Fibroblast of the conjunctiva (primary cell): ENCODE measurements around the gene NFX1.
A peak's percentile ranks its signal among the peaks of the same experiment; 100 is the strongest.

ENCODE experiments used
- DNase-seq: peaks from one replicate; pipeline ENCODE4 v3.0.0-alpha.2; 2010; ENCODE audit warnings: low read depth

NFX1 gene

DNA sequence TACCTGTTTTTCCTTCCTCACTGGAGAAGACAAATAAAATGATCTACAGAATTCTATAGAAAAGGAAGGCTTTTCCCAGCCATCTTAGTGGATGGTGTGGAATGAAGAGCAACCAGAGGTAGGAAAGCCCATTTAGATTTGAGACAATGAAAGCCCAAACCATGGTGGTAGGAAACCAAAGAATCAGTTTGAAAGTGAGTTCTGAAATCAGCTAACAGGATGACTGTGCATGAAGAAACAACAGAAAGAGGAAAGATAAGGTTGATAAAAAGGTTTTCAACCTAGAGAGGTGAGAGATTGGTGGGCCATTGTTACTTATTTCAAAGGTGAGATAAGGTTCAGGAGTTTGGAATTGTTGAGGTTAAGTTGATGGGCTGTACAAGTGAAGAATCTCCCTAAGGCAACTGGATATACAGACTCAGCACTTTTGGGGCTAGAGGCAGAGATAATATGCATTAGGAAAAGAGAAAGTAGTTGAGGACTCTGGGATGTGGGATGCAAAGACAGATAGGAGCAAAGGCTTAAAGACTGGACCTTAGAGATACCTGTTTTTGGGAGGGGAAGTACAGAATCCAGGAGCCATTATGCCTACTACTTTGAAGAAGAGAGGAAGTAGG is 23.1 kb upstream of the NFX1 start:
- DNase-seq = no peak

GRCh38 chr9:33270146-33270545 is 20.2 kb upstream of the NFX1 start:
- DNase-seq = no peak

DNA sequence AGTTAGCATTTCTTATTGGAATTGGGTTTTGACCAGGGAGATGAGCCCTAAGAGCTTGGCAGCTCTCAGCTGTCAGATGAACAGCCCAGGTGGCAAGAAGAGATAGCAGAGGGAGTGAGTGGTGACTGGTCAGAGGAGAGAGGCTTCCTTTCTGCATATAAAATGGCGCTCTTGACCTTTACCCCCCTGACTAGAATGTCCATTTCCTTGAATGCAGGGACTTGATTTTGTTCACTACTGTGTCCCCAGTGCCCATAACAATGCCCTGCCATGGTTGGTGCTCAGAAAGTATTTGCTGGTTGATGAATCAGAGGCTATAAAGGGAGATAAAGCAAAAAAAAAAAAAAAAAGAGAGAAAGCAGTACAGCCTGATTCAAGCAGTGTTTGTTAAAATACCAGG is 18.3 kb upstream of the NFX1 start:
- DNase-seq = no peak

DNA sequence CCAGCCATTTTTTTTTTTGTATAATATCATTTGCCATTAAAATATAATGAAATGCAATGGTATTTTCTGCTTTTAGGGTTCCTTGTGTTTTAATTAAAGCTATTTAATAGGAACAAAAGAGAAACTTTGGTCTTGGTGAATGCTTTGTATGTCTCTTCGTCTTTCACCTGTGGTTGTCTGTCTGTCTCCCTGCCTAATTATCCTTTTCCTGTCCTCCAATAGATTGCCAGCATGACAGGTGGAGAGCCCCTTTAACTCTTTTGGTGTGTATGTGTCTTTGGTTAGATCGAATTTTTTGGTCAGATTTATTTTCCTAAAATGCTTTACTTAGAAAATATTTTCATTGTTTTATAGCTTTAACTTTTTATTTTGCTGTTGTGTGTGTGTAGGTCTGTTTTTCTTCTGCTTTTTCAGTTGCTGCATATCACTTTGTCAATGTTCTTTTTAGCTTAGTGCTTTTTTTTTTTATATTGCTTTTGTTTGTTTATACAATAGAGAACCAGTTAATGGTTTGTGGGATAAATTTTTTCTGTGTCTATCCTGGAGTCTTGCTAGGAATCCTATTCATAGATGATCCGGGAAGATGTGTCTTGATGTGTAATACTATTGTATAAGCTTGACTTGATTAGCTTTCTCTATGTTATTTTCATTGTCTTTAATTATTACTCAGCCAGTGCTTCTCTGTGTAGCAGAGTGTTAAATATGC is 16.9 kb upstream of the NFX1 start:
- no peak for DNase-seq

DNA sequence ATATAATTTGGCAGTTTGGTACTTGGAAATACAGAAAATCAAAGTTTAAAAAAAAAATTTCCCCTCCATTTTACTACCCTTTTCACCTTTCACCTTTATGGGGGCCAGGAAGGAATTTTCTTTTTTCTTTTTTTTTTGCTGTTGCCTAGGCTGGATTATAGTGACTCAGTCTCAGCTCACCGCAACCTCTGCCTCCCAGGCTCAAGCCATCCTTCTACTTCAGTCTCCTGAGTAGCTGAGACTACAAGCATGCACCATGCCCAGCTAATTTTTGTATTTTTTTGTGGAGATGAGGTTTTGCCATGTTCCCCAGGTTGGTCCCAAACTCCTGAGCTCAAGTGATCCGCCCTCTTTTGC is 16.4 kb upstream of the NFX1 start:
- DNase-seq = no peak

DNA sequence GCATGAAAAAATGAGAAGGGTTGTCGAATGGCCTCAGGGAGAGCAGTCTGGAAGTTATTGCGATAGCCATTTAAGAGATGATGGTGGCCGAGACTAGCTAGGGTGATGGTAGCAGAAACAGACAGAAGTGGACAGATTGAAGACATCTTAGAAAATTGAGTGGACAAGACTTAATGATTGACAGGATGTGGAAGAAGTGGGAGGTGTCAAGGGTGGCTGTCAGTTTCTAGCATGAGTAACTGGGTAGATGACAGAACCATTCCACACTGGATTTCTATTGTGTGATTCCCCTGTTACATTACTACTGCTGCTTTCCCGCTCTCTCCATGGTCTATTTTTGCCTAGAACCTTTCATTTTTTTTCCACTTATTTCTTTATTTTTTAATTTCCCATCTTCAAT is 12.8 kb upstream of the NFX1 start:
- DNase-seq = no peak

DNA sequence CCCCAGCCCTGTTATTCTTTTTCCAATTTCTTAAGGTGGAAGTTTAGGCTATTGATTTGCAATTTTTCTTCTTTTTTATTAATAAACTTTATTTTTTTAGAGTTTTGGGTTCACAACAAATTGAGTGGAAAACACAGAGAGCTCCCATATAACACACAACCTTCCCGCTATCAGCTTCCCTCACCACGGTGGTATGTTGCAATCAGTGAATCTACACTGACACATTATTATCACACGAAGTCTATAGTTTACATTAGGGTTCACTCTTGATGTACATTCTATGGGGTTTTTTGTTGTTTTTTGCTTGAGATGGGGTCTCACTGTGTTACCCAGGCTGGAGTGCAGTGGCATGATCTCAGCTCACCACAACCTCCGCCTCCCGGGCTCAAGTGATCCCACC is 4.8 kb upstream of the NFX1 start:
- DNase-seq = no peak

DNA sequence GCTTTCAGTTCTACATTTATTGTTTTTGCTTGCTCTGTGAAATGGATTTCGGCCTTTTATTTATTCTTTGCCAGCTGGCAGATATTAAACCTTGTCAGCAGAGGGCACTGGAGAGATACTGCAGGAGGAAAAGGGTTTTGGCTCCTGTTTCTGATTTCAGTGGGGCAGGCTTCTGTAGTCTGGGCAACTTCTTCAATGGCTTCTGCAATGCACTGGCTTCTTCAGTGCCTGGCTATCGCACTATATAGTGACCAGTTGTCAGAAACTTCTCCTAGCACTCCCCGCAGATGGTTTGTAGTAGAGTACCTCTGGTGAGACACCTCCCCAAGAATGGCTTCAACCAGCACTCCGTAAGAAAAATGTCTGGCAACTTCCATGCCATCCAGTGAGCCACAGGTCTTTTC is 3.2 kb upstream of the NFX1 start:
- DNase-seq = peak; percentile 73

- no peak for DNase-seq
Observed at GRCh38 chr9:33288235-33288634, 2.1 kb upstream of the NFX1 start.

DNA sequence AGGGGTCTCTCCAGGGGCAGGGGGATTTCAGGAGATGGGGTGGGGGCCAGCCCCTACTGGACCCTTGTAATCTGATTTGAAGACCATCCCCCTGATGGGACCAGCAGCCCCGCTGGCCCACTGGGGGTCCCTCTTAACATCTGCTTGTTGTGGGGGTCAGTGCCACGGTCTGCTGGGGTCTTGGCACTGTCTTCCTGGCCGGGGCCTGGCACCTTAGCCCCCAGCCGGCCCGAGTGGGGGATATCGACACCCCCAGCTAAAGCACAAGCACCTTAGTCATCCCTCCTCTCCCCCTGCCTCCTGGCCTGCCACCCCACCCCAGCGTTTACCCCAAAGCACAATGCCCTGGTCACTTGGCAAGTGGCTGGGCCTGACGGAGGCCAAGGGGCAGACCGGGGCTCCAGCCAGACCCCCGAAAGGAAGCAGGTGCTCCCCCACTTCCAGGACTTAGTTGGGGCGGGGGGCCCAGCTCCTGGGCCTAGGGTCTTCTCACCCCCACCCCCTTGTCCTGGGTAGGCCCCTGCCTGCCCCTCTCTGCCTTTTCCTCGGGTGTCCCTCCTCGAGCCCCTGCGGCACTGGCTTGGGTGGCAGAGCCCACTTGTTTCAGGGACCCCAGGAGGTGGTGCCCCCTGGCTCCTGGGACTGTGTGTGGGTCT is 1.4 kb upstream of the NFX1 start:
- no peak for DNase-seq

DNA sequence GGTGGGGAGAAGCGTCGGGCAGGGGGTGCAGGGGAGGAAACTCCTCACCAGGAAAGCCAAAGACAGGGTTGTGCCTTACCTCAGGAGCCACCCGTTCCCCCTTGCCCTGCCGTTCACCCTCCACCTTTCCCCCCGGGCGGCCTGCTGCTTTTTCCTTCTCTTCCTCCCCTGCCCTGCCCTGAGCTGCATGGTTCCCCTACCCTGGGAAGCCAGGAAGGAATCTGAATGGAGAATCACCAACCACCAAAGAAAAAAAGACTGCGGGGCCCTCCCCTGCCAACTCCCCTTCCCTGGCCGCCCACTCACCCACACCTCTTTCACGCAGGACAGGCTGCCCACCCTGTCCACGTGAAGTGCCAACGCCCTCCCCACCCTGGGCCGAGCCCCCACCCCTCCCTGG is 820 bp upstream of the NFX1 start:
- DNase-seq = no peak

- no peak for DNase-seq
Observed at GRCh38 chr9:33289936-33290246, 425 bp upstream of the NFX1 start.

DNA sequence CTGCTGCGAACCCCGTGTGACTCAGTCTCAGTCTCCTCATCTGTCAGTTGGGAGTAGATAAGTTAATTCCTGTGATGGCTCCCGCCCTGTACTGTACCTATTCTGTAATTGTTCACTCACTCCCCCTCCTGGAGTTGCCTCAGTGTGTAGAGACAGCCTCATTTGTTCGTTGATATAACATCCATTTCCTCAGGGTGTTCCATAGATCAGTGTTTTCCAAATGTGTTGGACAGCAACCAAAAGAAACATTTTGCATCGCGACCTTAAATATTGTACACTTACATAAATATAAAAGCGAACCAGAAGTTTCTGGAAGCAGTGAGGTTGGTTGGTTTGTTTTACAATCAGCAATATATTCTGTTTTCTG is 698 bp downstream of the NFX1 start:
- DNase-seq = no peak

DNA sequence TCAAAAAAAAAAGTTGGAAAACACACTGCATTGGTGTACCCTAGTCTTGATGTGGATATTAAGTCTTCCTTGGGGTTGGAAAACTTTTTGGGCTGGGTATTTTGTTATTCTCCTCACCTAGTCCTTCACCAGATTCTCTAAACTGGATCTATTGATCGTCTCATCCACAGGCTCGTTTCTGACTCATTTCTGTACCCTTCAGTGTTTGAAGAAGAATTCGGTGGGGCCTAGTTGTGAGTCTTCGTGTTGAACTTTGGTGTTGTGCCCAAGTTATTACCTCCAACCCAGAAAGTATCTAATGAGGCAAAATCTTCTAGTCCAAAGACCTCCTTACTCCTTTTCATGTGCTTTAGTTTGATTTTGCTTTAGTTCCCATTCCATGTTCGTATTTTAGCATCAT is 1.6 kb downstream of the NFX1 start:
- DNase-seq = no peak

- no peak for DNase-seq
Observed at GRCh38 chr9:33293782-33294181, 3.5 kb downstream of the NFX1 start.

DNA sequence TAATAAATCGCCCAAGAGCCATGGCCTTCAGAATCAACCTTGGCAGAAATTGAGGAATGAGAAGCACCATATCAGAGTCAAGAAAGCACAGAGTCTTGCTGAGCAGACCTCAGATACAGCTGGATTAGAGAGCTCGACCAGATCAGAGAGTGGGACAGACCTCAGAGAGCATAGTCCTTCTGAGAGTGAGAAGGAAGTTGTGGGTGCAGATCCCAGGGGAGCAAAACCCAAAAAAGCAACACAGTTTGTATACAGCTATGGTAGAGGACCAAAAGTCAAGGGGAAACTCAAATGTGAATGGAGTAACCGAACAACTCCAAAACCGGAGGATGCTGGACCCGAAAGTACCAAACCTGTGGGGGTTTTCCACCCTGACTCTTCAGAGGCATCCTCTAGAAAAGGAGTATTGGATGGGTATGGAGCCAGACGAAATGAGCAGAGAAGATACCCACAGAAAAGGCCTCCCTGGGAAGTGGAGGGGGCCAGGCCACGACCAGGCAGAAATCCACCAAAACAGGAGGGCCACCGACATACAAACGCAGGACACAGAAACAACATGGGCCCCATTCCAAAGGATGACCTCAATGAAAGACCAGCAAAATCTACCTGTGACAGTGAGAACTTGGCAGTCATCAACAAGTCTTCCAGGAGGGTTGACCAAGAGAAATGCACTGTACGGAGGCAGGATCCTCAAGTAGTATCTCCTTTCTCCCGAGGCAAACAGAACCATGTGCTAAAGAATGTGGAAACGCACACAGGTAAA is 4.5 kb downstream of the NFX1 start:
- no peak for DNase-seq

GRCh38 chr9:33295571-33295970 is 5.3 kb downstream of the NFX1 start:
- DNase-seq = no peak

DNA sequence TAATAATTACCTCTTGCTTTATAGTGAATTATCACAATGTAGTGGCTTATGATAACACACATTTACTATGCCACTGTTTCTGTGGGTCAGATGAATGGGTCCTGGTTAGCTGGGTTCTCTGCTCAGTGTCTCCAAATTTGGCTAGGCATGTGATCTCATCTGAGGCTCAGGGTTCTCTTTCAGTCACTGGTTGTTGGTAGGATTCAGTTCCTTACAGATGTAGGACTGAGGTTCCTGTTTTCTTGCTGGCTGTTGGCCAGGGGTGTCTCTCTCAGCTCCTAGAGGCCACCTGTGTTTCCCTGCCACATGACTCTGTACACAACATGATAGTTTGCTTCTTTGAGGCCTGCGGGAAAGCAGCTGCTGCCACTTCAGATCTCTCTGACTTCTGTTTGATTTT is 7.1 kb downstream of the NFX1 start:
- no peak for DNase-seq

DNA sequence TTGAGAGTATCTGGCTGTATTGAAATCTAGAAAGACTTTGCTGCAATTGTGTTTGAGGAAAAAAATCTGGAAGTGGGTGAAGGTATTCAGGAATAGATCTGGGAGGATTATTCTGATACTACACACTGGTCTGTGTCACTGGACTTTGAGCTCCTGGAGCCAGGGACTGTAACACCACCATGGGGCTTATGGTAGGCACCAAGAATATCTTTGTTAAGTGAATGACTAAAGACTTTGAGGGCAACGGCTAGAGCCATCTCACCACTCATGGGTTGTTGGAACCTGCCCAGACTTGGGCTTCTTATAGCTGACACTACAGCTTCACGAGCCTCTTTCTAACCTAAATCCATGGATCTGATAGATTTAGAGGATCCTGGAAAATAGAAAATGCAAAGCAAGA is 10.2 kb downstream of the NFX1 start:
- DNase-seq = no peak

DNA sequence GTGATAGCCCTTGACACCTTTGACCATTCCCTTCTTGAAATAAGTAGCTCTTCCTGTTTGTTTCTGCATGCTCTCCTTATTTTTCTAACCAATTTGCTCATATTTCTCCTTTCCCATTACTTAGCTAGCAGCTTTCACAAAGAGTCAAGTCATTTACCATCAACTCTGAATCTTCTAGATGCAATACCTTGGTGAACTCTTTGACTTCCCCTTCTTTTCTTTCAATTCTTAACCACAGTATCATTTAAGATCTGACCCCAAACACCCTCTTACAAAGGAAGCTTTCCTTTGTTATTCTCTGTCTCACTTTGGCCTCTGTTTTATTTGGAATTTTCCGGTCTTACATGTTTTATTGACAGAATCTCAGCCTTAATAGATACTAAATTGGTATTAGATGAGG is 14.0 kb downstream of the NFX1 start:
- DNase-seq = no peak

GRCh38 chr9:33306037-33306436 is 15.7 kb downstream of the NFX1 start:
- no peak for DNase-seq

DNA sequence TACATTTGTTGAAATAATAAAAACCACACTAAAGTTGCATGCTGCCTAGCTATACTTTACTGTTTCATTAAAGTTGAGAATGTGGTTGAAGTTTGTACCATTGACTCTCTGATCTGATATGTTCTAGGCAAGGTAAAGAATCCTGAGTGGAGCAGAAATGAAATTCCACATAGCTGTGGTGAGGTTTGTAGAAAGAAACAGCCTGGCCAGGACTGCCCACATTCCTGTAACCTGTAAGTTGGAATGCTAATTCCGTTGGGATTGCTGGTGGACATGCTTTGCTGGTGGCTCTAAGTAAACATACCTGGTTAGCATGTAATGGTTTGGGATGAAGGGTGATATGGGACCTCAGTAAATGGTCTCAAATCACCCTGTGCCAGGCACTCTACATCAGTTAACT is 16.8 kb downstream of the NFX1 start:
- no peak for DNase-seq

DNA sequence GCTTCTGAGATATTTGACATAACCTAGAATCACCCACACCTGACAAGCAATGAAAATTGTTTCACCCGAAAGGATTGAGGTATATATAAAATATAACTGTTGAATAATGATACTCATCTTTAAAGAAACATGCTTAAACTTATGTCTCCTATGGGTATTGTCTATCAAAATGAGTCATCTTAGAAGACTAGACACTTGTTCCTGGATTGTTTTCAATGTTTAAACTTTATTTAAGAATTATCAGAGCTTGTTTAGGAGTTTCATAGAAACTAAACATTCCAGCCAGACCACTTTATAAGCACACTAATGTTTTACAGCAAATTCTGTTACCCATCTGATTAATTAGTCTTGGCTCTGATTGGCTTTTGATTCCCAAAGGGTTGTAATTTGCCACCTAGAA is 19.6 kb downstream of the NFX1 start:
- DNase-seq = no peak
